ENCODE data around the gene ALOX12.

ALOX12 gene

DNA sequence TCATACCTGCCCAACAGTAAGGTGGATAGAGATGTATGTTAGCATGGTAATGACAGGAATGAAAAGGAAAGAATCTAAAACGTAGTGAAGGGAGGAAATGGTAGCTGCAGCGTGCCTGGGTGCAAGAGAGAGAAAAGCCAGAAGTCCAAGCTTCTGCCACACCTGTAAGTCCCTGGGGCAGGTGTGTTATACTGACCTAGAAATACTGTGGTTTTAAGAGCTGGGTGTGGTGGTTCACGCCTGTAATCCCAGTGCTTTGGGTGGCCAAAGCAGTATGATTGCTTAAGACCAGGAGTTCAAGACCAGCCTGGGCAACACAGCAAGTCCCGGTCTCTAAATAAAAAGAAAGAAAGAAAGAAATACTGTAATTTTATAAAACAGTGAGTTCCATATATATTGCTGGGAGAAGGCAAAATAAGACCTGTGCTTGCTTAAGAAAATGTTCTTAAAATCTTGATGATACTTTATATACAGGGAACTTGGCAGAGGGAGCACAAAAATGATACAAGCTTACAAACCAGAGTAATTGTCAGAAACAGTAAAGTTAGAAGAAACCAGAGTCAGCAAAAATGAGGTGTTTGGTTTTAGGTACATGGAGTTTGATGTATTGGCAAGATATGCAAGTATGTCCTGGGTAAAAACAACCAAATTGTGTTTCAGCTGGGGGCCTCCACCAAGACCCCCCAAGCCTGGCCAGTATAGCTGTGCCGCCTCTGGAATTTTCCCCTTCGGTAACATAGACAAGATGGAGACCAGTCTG, 6.6 kb downstream of the ALOX12 start:
- no peak for DNase-seq (ENCODE audit: low read depth in 2 of 3, low spot score in 2 of 3)

DNA sequence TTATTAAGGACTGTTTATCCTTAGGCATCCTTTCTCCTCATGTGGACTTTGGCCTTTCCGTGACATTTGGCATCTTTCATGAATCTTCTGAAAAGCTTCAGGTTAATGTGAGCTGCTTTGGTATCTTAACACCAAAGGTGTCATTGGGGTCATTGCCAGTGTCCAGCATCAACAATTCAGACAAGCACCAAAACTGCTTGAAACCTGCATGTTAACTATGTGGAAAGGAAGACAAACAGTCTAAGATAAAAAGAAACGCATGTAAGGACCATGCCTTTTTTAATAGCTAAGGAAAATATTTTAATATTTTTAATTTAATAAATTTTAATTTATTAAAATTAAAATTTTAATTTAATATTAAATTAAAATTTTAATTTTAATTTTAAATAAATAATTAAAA, 7.9 kb downstream of the ALOX12 start:
- no peak for DNase-seq (ENCODE audit: low read depth in 2 of 3, low spot score in 2 of 3)

DNA sequence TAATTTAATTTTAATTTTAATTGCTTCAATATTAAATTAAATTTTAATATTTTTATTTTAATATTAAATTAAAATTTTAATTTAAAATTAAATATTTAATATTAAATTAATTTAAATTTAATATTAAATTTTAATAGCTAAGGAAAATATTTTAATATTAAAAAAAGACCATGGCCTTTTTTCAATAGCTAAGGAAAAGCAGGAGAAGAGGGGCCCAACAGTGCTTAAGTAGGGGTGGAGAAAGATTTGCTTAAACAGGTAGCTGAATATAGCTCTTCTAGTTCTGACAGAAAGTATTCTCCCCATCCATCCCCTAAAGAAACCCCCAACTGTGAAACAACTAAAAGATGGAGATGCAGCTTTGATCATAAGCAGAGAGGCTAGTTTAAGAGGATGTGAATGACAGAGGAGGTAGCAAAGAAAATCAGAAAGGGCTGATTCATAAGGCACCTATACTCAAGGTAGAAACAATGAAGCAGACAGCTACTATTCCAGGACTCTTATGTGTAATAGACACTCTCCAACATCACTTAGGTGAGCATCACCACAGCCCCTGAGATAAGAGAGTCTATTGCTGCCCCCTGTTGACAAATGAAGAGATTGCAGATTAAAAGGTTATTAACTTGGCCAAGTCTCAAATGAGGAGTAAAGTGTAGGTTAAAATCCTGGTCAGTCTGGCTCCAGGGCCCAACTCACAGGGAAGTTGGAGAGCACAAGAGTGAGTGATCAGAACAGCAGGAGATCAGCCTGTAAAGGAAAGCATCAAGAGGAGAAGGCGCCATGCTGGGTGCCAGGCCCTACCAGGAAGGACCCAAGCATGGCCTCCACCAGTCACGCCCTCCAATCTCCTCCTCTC, 8.8 kb downstream of the ALOX12 start:
- no peak for DNase-seq (ENCODE audit: low read depth in 2 of 3, low spot score in 2 of 3)

DNA sequence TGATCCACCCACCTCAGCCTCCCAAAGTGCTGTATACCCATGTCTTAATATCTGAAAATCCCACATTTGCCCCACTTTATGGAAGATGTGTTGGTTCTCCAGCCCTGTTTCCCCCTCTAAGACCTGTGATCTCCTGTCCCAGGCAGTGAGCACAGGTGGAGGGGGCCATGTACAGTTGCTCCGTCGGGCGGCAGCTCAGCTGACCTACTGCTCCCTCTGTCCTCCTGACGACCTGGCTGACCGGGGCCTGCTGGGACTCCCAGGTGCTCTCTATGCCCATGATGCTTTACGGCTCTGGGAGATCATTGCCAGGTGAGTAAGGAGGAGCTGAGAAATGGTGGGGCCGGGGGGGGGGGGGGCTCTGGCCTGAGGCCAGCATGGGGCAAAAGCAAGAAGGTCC, 9.9 kb downstream of the ALOX12 start:
- DNase-seq (ENCODE audit: low read depth in 2 of 3, low spot score in 2 of 3) = no peak

DNA sequence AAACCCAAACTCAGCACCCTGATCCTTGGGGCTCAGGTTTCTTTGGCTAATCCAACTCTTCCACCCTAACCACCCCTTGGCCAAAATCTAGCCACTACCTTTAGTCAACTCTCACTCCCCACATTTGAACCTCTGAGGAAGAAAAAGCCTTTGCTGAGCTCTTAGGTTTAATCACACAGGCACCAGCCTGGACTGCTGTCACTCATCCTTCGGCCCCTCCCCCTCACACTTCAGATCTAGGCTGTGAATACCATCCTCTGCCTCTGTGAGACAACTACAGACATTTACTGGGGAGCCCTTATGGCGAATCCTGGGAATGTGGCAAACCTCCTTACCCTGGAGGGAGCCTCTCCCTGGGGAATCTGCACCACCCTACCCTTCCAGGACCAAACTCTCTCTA, 11.3 kb downstream of the ALOX12 start:
- DNase-seq (ENCODE audit: low read depth in 2 of 3, low spot score in 2 of 3) = no peak

DNA sequence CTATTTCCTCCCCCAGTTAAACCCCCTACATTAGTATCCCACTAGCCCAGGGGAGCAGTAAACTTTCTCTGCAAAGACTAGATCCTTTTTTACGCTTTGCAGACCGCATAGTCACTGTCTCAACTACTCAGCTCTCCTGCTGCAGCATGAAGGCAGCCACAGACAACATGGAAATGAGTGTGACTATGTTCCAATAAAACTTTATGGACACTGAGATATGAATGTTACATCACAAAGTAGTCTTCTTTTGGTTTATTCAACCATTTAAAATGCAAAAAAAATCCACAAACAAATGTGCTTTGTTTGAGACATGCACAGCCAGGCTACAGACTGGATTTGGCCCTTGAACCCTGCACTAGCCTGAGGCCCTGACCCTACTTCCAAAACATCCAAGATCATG, 14.7 kb downstream of the ALOX12 start:
- no peak for DNase-seq (ENCODE audit: low read depth in 2 of 3, low spot score in 2 of 3)

DNA sequence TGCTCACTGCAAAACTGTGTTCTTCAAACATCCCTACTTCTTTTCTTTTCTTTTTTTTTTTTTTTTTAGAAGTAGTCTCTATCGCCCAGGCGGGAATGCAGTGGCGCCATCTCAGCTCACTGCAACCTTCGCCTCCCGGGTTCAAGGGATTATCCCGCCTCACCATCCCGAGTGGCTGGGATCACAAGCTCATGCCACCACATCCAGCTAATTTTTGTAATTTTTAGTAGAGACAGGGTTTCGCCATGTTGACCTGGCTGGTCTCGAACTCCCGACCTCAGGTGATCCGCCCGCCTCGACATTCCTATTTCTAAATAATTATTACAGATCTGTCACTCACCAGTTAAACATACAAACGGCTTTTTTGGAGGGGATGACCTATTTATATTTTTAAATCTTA, 15.6 kb downstream of the ALOX12 start:
- no peak for DNase-seq (ENCODE audit: low read depth in 2 of 3, low spot score in 2 of 3)

DNA sequence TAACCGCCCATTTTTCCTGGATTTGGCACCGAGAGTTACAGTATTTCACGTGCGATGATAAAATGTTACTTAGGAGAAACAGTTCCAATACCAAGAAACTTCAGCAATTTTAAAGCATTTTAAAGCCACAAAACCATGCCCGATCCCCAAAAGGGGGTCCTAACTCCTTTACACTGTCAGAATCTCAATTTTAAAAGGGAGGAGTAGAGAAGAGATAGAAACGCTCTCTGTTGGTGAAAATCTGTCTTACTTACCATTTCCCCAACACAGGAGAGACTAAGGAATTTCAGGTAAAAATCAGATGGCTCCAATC, 16.0 kb downstream of the ALOX12 start:
- DNase-seq (ENCODE audit: low read depth in 2 of 3, low spot score in 2 of 3) = no peak

DNA sequence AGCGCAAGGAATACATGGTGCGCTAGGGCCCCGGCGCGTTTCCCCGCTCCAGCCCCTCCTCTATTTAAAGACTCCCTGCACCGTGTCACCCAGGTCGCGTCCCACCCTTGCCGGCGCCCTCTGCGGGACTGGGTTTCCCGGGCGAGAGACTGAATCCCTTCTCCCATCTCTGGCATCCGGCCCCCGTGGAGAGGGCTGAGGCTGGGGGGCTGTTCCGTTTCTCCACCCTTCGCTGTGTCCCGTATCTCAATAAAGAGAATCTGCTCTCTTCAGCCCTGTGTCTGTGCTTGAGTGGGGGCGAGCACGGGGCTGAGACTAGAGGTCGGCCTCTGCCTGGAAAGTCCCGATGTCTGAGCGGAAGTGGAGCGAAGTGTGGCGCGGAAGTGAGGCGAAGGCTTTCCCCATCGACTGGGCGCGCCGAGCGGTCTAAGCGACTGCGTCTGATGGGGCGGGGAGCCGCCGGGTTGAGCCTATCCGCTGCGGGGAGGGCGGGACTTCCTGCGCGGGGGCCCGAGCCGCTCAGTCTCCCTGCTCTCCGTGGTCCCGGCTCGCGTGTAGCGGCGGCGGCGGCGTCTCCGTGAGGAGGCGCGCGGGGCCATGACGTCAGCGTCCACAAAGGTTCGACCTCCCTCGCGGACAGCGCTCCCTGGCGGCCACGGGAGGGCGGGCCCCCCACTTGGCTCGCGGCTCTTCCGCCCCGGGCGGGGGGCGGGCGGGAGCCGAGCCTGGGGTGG, 18.6 kb downstream of the ALOX12 start:
- peak; percentile 87 to 90 (median 90) for DNase-seq (ENCODE audit: low read depth in 2 of 3, low spot score in 2 of 3)

DNA sequence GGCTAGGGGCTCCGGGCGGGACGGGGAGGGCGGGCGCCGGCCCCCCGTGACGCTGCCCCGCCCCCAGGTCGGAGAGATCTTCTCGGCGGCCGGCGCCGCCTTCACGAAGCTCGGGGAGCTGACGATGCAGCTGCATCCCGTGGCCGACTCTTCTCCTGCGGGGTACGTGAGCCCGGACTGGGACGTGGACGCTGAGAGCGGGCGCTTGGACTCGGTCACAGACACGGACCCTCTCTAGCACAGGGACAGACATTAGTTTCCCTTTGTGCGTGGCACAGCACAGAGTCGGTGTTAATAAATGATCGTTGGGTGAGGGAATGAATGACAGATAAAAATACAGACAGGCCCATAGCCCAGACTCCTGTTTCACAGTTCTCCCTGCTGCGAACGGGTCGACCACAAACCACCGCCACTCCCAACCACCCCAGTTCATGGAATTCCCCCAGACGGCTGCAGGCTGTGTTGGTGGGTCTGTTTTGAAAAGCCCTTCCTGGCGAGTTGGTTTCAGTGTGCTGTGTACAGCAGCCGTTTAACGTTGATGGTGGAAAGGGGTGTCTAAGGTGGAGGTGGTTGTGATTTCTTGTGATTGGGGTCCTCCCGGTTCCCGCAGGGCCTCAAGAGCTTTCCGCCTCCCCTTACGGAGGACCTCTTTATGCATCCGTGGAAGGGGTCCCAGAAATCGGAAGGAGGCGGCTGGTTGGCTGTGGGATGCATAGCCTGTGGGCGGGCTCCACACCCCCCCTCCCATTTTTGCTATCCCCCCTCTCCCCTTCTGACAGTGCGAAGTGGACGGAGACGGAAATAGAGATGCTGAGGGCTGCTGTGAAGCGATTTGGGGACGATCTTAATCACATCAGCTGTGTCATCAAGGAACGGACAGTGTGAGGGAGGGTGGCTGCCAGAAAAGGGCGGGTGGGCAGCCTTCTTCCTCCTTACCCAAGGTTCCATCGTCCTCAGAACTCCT, 19.4 kb downstream of the ALOX12 start:
- peak in 2 of 3 experiments; percentile 50 to 75 for DNase-seq (ENCODE audit: low read depth in 2 of 3, low spot score in 2 of 3)

DNA sequence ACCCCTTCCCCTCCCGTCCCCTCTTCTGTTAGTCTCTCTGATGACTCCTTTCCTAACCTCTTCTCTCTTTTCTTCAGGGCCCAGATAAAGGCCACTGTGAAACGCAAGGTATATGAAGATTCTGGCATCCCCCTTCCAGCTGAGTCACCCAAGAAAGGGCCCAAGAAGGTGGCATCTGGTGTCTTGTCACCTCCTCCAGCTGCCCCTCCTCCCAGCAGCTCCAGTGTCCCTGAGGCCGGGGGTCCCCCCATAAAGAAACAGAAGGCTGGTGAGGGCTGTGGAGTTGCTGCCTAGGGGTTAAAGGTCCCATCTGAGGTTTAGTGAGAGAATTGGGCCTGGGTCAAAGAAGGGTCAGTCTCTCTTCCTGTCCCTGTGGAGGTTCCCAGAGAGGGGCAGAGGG, 20.6 kb downstream of the ALOX12 start:
- DNase-seq (ENCODE audit: low read depth in 2 of 3, low spot score in 2 of 3) = no peak

DNA sequence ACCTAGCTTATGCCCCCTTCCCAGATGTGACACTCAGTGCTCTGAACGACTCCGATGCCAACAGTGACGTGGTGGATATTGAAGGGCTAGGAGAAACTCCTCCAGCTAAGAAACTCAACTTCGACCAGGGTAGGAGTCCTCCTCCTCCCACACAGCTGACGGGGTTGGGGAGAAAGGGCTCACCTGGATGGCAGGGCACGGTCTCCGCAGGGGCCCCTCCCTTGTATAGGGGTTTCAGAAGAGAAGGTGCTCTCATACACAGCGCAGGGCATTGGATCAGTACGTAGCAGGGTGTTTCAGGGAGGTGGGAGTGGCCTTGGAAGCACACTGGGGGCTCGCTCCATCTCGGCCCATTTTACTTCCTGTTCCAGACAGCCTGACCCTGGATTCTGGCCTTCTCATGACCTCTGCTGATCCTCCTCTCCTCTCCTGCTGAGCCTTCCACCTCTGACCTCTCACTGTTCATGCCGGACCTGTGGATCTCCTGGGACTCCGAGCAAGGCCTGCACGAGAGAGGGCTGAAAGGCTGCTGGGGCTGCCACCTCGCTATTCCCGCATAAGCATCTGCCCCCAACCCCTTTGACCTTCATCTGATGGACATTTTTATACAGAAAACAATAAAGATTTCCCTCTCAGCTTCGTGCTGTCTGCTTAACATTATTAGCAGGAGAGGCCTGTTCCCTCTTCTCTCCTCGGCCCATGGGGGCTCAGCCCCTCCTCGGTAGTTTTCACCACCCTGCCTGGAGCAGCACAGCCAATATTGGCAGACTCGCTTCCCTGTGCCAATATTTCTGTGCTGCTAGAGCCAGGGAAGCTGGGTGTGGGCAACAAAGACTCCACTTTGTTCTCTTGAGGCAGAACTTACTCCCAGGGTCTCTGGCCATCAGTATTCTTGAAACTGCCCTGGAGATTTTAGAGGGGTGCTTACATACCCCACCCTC, 21.3 kb downstream of the ALOX12 start:
- no peak for DNase-seq (ENCODE audit: low read depth in 2 of 3, low spot score in 2 of 3)

DNA sequence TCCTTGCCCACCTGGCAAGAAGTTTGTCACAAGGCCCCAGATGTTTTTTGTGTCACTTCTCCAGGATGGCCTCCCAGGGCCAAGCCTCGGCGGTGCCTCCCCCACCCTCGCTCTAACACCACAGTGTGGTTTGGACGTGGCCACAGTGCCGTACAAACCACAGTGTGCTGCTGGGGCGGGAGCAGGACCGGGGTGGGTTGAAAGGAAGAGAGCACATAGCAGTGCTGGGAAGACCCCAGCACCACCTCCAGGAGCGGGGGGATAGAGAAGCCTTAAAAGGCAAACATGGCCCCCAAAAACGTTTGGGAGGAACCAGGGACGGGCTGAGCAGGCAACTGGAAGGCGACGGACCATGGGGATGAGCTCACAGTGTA, 22.0 kb downstream of the ALOX12 start:
- DNase-seq (ENCODE audit: low read depth in 2 of 3, low spot score in 2 of 3) = no peak

DNA sequence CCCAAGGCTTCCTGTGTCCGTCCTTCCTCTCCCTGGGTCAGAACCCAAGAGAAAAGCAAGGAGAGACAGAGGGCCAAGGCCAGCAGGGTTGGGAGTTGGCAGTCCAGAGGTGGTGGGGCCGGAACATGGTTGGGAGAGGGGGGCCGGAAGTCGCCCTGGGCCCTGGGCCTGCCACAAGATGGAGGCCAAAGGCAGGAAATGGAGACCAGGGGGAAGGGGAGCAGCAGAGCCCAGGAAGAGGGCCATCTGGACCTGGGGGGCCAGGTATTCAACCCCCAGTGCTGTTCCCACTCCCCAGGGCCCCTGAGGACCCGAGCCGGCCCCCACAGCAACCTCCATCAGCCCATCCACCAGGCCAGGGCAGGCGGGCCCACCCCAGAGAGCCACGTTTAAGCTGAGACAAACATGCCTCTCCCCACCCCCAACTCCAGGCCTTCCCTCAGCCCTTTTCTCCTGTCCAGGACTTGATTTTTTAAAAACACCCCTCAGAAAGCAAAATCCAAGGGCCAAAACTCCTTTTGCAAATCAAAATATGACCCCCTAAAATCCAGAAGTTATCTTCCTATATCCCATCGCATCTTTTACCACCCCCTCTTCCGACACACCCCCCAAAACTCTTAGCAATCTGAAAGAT, 22.6 kb downstream of the ALOX12 start:
- no peak for DNase-seq (ENCODE audit: low read depth in 2 of 3, low spot score in 2 of 3)

DNA sequence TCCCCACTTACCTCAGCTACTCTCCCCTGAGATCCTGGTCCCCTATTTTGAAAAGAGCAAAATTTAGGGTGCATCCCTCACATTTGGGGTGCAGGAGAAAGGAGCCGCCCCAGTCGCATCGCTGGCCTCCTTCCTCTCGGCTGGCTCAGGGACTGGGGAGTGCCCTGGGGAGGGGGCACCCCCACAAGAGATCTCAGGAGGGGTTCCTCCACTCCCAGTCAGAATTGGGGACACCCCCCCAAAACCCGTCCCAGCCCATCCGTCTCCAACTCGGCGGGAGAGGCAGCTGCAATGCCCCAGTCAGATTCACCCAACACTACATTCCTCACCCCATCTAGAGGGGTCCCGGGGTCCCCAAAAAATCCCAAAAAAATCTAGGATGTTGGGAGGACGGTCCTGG, 23.5 kb downstream of the ALOX12 start:
- DNase-seq (ENCODE audit: low read depth in 2 of 3, low spot score in 2 of 3) = no peak

DNA sequence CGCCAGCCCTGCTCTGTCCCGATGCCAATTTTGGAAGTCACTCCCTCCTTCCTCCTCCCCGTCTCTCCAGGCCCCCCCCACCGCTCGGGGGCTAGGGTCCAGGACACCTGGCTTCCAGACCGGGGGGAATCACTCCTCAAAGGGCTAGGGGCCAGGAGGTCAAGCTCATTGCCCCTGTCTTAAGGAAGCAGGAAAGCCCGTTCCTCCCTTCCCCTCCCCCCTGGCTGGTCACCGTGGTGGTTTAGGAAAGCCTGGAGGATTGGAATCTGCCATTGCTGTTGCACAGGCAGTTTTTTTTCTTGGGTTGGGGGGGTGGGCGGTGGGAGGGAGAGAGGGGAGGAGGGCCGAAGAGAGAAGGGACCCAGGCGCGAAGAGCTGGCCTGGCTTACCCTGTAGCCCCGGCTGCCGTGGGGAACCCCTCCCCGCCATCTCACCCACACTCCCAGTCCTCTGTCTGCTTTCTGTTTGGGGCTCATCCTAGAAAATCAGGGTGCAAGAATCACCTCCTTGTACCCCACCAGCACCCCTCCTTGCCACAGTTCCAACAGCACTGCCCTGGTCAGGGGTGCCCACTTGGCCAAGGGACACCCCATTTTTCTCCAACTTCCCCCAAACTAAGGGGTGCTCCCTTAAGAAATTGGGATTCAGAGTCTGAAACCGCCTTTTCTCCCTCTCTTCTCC, 24.1 kb downstream of the ALOX12 start:
- DNase-seq (ENCODE audit: low read depth in 2 of 3, low spot score in 2 of 3) = no peak

DNA sequence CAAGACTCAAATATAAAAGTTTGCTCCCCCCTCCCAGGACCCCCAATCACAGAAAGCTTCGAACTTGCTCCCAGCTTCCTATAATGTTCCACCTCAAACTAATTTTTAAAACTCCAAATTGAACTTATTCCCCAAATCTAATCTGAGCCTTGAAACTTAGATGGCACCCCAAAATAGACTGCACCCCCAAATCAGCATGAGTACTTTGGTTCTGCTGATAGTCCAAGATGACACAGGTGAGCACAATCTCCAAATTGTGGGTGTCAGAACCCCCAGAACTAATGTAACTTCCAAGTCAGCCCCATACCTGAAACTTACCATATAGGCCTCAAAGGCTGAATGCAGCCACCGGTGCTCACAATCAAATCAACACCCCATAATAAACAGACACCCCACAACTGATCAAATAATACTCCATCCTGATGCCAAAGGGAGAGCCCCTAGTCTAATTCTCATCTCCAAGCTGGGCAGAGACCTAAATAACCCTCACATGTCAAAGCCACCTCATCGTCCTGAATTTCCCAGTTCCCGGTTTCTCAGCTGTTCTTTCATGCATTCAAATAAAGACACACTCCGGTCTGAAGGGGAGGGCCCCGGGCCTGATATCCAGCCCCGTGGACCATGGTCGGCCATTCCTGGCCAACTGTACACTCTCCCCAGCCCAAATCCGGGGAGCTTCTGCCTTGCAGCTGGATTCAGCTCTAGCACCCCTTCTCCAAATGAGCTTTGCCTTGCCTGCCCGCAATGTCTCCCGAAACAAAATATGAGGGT, 25.2 kb downstream of the ALOX12 start:
- no peak for DNase-seq (ENCODE audit: low read depth in 2 of 3, low spot score in 2 of 3)

All from activated CD8-positive, alpha-beta memory T cell treated with anti-CD3 and anti-CD28 coated beads for 48 hours (primary cell).